HG03045 (cell line): ENCODE results near the gene RAB11FIP5.
"Not testable (repeated sequence)": the region's sequence is repeated elsewhere in the genome, so short reads cannot be mapped to it uniquely, and the experiment has no call there.

ENCODE experiments used
- ATAC-seq: cut with Tn5 transposase; IDR thresholded peaks from one replicate; pipeline ENCODE4 v1.9.1; 2021; ENCODE audit warnings: mild to moderate bottlenecking, moderate library complexity; ENCODE audit not compliant: unreplicated experiment

Gene RAB11FIP5, protein sequence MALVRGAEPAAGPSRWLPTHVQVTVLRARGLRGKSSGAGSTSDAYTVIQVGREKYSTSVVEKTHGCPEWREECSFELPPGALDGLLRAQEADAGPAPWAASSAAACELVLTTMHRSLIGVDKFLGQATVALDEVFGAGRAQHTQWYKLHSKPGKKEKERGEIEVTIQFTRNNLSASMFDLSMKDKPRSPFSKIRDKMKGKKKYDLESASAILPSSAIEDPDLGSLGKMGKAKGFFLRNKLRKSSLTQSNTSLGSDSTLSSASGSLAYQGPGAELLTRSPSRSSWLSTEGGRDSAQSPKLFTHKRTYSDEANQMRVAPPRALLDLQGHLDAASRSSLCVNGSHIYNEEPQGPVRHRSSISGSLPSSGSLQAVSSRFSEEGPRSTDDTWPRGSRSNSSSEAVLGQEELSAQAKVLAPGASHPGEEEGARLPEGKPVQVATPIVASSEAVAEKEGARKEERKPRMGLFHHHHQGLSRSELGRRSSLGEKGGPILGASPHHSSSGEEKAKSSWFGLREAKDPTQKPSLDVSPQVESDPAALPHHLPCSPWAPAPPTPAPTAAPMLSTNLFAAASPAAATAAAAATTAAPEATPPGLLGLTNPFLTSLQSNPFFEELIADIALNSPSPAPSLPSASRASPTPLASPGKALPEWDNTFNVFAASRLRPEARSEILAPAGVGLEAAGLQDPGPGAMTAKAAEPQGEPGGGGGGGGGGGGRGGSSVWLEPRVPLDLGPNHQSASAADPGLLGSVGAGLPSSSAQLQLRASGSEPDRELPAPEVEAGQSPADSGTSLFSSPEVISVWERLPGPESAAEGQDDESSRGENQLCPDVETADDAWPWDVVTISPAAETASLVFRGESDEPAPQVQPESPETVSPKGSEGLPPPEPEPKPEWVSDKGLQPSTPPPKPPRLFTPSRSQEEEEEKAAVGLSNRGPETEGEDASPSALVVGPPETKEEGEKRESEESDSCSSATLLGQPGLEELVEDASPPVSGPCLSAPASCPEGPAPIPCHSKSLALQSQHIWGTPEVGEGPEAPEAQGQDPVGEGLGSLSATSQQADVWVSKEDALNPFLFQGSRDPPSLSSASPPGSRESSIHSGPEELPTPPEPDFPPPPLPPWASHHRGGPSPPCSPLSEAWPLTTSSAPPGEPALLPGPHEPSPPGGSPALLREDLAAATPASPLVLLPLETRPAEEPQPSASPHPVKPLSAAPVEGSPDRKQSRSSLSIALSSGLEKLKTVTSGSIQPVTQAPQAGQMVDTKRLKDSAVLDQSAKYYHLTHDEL (N-terminal part only)

GRCh38 chr2:73112913-73113854 lies at the start of gene RAB11FIP5:
Gene RAB11FIP5, minus strand, starts transcription at chr2:73112948. Its CDS starts 171 bp downstream, at chr2:73112777.
- ATAC-seq = peak; percentile 75

- no peak for ATAC-seq
These were observed 43.9 kb upstream of the RAB11FIP5 start for GRCh38 chr2:73156539-73157124.

DNA sequence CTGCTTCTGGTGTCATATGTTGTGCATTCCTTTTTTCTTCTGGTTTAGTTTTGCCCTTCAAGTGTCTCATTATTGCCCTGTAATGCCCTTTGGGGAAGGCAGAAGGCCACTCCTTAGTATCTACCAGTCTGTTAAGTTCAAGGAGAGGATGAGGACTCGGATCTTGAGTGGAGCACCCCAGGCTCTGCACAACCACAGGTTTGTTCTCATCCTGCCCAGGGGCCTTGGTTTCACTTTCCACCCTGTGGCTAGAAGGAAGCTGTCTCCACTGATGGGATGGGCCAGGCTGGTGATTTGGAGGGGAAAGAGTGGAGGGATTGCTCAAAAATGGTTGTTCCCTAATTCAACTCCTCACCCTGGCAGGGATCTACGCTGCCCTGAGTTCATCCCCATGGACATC lies 30.2 kb upstream of the RAB11FIP5 start:
- no peak for ATAC-seq

DNA sequence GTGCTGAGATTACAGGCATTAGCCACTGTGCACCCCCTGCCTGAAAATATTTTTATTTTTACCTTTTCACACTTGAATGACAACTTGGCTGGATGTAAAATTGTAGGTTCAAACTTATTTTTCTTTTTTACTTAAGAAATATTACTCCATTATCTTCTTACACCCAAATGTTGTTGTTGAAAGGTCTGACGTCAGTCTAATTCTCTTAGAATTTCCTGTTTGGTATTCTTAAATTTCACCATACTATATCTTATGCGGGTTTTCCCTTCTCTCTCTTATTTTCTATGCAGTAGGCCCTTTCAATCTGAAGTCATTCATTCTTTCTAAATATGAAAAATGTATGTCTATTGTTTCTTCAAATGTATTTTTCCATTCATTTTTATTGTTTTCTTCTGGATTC lies 29.1 kb upstream of the RAB11FIP5 start:
- ATAC-seq = no peak

DNA sequence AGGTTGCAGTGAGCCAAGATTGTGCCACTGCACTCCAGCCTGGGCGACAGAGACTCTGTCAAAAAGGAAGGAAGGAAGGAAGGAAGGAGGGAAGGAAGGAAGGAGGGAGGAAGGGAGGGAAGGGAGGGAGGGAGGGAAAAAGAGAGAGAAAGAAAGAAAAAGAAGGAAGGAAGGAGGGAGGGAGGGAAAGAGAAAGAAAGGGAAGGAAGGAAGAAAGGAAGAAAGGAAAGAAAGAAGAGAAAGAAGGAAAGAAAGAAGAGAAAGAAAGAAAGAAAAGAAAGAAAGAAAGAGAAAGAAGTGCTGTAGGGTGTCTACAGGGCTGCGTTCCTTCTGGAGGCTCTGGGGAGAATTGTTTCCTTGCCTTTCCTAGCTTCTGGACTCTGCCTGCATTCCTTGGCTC lies 22.5 kb upstream of the RAB11FIP5 start:
- ATAC-seq = no peak

- no peak for ATAC-seq
These were observed 21.7 kb upstream of the RAB11FIP5 start for GRCh38 chr2:73134471-73134870.

- ATAC-seq = no peak
These were observed 20.9 kb upstream of the RAB11FIP5 start for GRCh38 chr2:73133566-73134197.

DNA sequence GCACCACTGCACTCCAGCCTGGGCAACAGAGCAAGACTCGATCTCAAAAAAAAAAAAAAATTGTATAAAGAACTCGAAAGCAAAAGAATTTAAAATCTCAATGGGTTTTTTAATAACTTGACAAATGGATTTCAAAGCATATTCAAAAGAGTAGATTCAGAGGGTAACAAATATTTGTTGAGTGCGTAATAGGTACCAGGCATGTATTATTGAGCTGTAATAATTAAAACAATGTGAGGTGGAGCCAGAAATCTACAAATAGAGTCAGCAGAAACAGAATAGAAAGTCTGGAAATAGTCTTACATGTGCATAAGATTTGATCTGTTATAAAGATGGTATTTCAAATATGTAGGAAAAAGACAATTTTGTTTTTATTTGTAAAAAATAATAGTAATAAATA lies 19.1 kb upstream of the RAB11FIP5 start:
- no peak for ATAC-seq

GRCh38 chr2:73130790-73131189 lies 18.0 kb upstream of the RAB11FIP5 start:
- no peak for ATAC-seq

- ATAC-seq = no peak
These were observed 16.2 kb upstream of the RAB11FIP5 start for GRCh38 chr2:73128841-73129535.

DNA sequence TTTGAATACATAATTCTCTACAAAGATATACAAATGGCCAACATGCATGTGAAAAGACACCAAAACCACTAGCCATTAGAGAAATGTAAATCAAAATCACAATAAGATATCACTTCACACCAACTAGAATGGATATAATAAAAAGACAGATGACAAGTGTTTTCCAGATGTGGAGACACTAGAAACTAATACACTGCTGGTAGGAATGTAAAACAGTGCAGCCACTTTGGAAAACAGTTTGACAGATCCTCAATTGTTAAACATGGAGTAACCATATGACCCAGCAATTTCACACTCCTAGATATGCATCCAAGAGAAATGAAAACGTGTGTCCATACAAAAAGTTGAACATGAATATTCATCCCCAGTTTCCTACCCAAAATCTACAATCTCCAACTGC lies 9.8 kb upstream of the RAB11FIP5 start:
- no peak for ATAC-seq

GRCh38 chr2:73119611-73120239 lies 7.0 kb upstream of the RAB11FIP5 start:
- ATAC-seq = not testable (repeated sequence)

- no peak for ATAC-seq
These were observed 4.7 kb upstream of the RAB11FIP5 start for GRCh38 chr2:73117441-73117840.

DNA sequence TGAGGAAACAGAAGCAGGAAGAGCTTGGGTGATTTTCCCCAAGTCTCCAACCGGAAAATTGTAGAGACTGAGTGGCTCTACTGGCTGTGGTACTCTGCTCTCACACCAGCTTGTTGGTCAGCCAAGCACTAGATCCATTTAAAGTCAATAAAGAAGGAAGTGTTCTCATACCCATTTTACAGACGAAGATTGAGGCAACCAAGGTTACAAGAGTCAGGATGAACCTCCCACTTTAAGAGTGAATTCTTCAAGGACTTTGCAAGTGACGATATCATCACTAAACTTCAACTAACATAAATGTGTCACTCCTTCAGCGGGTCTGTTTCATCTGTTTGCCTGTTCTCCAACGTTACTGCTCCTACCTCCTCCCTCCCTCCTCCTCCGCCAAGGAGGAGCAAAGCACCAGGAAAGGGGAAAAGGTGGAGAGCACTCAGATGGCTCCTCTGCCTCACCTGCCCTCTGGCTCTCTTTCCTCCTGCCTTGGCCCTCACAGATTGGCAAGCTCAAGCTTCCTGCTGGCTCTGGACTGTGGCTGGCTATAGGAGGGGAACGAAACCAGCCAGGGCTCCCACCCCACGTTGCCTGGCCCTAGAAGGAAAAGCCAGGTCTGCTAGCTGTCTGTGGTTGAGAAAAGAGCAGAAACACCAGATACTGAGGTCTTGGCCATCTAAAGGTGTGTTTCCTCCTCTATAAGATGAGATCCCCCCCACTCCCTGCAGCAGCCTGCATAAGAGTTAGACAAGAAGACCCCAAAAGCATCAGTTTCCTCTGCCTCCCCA lies 3.6 kb upstream of the RAB11FIP5 start:
- no peak for ATAC-seq

- no peak for ATAC-seq
These were observed 1.6 kb upstream of the RAB11FIP5 start for GRCh38 chr2:73114273-73114867.

GRCh38 chr2:73112026-73112912 lies 479 bp downstream of the RAB11FIP5 start:
- ATAC-seq = peak; percentile 15
